Measurements from ENCODE around the gene CACNA1G. TPM values are rescaled to one million over a fixed set of nuclear protein-coding genes. Genes with fewer than 3 reads are reported as not detected.
A peak's percentile ranks its signal among the peaks of the same experiment; 100 is the strongest.

CACNA1G gene
- total RNA-seq, 1 donor: under 0.01 TPM

GRCh38 chr17:50550661-50551432 is 9.7 kb upstream of the CACNA1G start:
- Histone ChIP-seq H3K4me3 (ENCODE audit: insufficient read depth, low read length) (no peak overlapping the region), H3K36me3 (ENCODE audit: insufficient read depth, low read length) (peaks cover 37% of the 10 kb centered on the region), H3K4me2 (ENCODE audit: insufficient read depth, low read length) (no peak overlapping the region), H3K9me3 (ENCODE audit: low read depth, low read length) (no peaks in the 10 kb centered on the region), H3K4me1 (ENCODE audit: insufficient read depth, low read length) (peaks cover 6% of the 10 kb centered on the region), H2AFZ (ENCODE audit: low read length) (no peak overlapping the region), H3K27me3 (ENCODE audit: insufficient read depth, low read length) (no peaks in the 10 kb centered on the region), H4K20me1 (ENCODE audit: insufficient read depth, low read length) (peaks cover 11% of the 10 kb centered on the region), H3K27ac (ENCODE audit: low read depth, low read length) (no peak overlapping the region), H3K79me2 (ENCODE audit: insufficient read depth, low read length) (peaks cover 12% of the 10 kb centered on the region)
- peak; percentile 77 for TF ChIP-seq CTCF (IDR thresholded peaks at IDR 0.05; ENCODE audit: extremely low read depth, low read depth, low read length)
- peak; percentile 99 for DNase-seq (ENCODE audit: insufficient read length, low spot score, missing footprints)

GRCh38 chr17:50551433-50551815 is 9.1 kb upstream of the CACNA1G start:
- DNase-seq (ENCODE audit: insufficient read length, low spot score, missing footprints): no peak
- Histone ChIP-seq H3K27ac (ENCODE audit: low read depth, low read length) (no peak overlapping the region), H3K9me3 (ENCODE audit: low read depth, low read length) (no peaks in the 10 kb centered on the region), H2AFZ (ENCODE audit: low read length) (no peak overlapping the region), H3K4me1 (ENCODE audit: insufficient read depth, low read length) (peaks cover 6% of the 10 kb centered on the region), H3K27me3 (ENCODE audit: insufficient read depth, low read length) (no peaks in the 10 kb centered on the region), H3K36me3 (ENCODE audit: insufficient read depth, low read length) (peaks cover 37% of the 10 kb centered on the region), H4K20me1 (ENCODE audit: insufficient read depth, low read length) (peaks cover 11% of the 10 kb centered on the region), H3K79me2 (ENCODE audit: insufficient read depth, low read length) (peaks cover 12% of the 10 kb centered on the region), H3K4me2 (ENCODE audit: insufficient read depth, low read length) (no peak overlapping the region), H3K4me3 (ENCODE audit: insufficient read depth, low read length) (no peak overlapping the region)
- TF ChIP-seq CTCF (IDR thresholded peaks at IDR 0.05; ENCODE audit: extremely low read depth, low read depth, low read length): no peak

- H3K36me3 ChIP-seq (ENCODE audit: insufficient read depth, low read length): peaks cover 37% of the 10 kb centered on the region
- peaks cover 12% of the 10 kb centered on the region for H3K79me2 ChIP-seq (ENCODE audit: insufficient read depth, low read length)
- no peak overlapping the region for H2AFZ ChIP-seq (ENCODE audit: low read length)
- no peaks in the 10 kb centered on the region for H3K27me3 ChIP-seq (ENCODE audit: insufficient read depth, low read length)
- no peak overlapping the region for H3K27ac ChIP-seq (ENCODE audit: low read depth, low read length)
- no peaks in the 10 kb centered on the region for H3K9me3 ChIP-seq (ENCODE audit: low read depth, low read length)
- H3K4me3 ChIP-seq (ENCODE audit: insufficient read depth, low read length): no peak overlapping the region
- TF ChIP-seq CTCF (IDR thresholded peaks at IDR 0.05; ENCODE audit: extremely low read depth, low read depth, low read length): no peak
- H3K4me2 ChIP-seq (ENCODE audit: insufficient read depth, low read length): no peak overlapping the region
- H4K20me1 ChIP-seq (ENCODE audit: insufficient read depth, low read length): peaks cover 15% of the 10 kb centered on the region
- peaks cover 6% of the 10 kb centered on the region for H3K4me1 ChIP-seq (ENCODE audit: insufficient read depth, low read length)
- DNase-seq (ENCODE audit: insufficient read length, low spot score, missing footprints): no peak
Observed at GRCh38 chr17:50551884-50552283, 8.6 kb upstream of the CACNA1G start.

GRCh38 chr17:50554201-50554600 is 6.3 kb upstream of the CACNA1G start:
- H2AFZ ChIP-seq (ENCODE audit: low read length): no peak overlapping the region
- H3K27ac ChIP-seq (ENCODE audit: low read depth, low read length): no peak overlapping the region
- no peak for DNase-seq (ENCODE audit: insufficient read length, low spot score, missing footprints)
- no peaks in the 10 kb centered on the region for H3K9me3 ChIP-seq (ENCODE audit: low read depth, low read length)
- no peak overlapping the region for H3K4me2 ChIP-seq (ENCODE audit: insufficient read depth, low read length)
- no peak for TF ChIP-seq CTCF (IDR thresholded peaks at IDR 0.05; ENCODE audit: extremely low read depth, low read depth, low read length)
- no peak overlapping the region for H3K4me3 ChIP-seq (ENCODE audit: insufficient read depth, low read length)
- no peaks in the 10 kb centered on the region for H3K4me1 ChIP-seq (ENCODE audit: insufficient read depth, low read length)
- peaks cover 31% of the 10 kb centered on the region for H3K36me3 ChIP-seq (ENCODE audit: insufficient read depth, low read length)
- H4K20me1 ChIP-seq (ENCODE audit: insufficient read depth, low read length): peaks cover 15% of the 10 kb centered on the region
- no peaks in the 10 kb centered on the region for H3K79me2 ChIP-seq (ENCODE audit: insufficient read depth, low read length)
- peaks cover 13% of the 10 kb centered on the region for H3K27me3 ChIP-seq (ENCODE audit: insufficient read depth, low read length)
